Activated naive CD8-positive, alpha-beta T cell treated with anti-CD3 and anti-CD28 coated beads, Interleukin-2, amount 50 U/mL, for 24 hours (primary cell): ENCODE results near the gene NDUFAF4.

Experiments used
- ATAC-seq: fragments of 150-1000 bp; cut with Tn5 transposase; one replicate; pipeline ENCODE4 v1.10.0; 2021
- DNase-seq: peaks from one replicate; pipeline ENCODE4 v3.0.0; 2021
- H3K27ac Mint-ChIP-seq: one replicate; pipeline ENCODE4 v1.8.0; 2021; ENCODE audit warnings: mild to moderate bottlenecking, mixed read lengths
- H3K27me3 Mint-ChIP-seq: one replicate; pipeline ENCODE4 v1.8.0; 2021; ENCODE audit warnings: mixed read lengths
- H3K36me3 Mint-ChIP-seq: one replicate; pipeline ENCODE4 v1.8.0; 2021; ENCODE audit warnings: low read depth, mixed read lengths
- H3K4me1 Mint-ChIP-seq: one replicate; pipeline ENCODE4 v1.8.0; 2021; ENCODE audit warnings: mixed read lengths
- H3K4me3 Mint-ChIP-seq: one replicate; pipeline ENCODE4 v1.8.0; 2021; ENCODE audit warnings: mild to moderate bottlenecking, moderate library complexity, mixed read lengths
- H3K9me3 Mint-ChIP-seq: one replicate; pipeline ENCODE4 v1.8.0; 2021; ENCODE audit warnings: mixed read lengths

NDUFAF4 gene

GRCh38 chr6:96897396-96898240 lies at the start of gene NDUFAF4:
Gene NDUFAF4 (minus strand): TSS chr6:96897891. CDS start chr6:96897801, 90 bp downstream.
- Mint-ChIP-seq H3K4me1 (peaks cover 40% of the 10 kb centered on the region), H3K4me3 (peak within 1 kb of the TSS; percentile 86), H3K9me3 (no peaks in the 10 kb centered on the region), H3K27me3 (peaks cover 11% of the 10 kb centered on the region), H3K36me3 (peaks cover 20% of the 10 kb centered on the region), H3K27ac (peak within 1 kb of the TSS; percentile 92)
- DNase-seq (peak; percentile 96), ATAC-seq (peak; percentile 94)

GRCh38 chr6:96947055-96947454 lies 49.4 kb upstream of the NDUFAF4 start:
- H3K4me1 Mint-ChIP-seq, result no peaks in the 10 kb centered on the region
- H3K4me3 Mint-ChIP-seq, result no peak overlapping the region
- no peaks in the 10 kb centered on the region for H3K36me3 Mint-ChIP-seq
- no peaks in the 10 kb centered on the region for H3K9me3 Mint-ChIP-seq
- H3K27me3 Mint-ChIP-seq, result no peaks in the 10 kb centered on the region
- peak; percentile 63 for ATAC-seq
- no peak for DNase-seq
- H3K27ac Mint-ChIP-seq, result no peak overlapping the region

GRCh38 chr6:96943555-96944215 lies 46.0 kb upstream of the NDUFAF4 start:
- Mint-ChIP-seq H3K9me3 (no peaks in the 10 kb centered on the region), H3K27ac (no peak overlapping the region), H3K27me3 (no peaks in the 10 kb centered on the region), H3K4me1 (peaks cover 8% of the 10 kb centered on the region), H3K36me3 (no peaks in the 10 kb centered on the region), H3K4me3 (no peak overlapping the region)
- no peak for DNase-seq
- ATAC-seq, result no peak

GRCh38 chr6:96942676-96943075 lies 45.0 kb upstream of the NDUFAF4 start:
- ATAC-seq (no peak), DNase-seq (no peak)
- Mint-ChIP-seq H3K9me3 (no peaks in the 10 kb centered on the region), H3K27ac (no peak overlapping the region), H3K27me3 (no peaks in the 10 kb centered on the region), H3K36me3 (no peaks in the 10 kb centered on the region), H3K4me3 (no peak overlapping the region), H3K4me1 (peaks cover 8% of the 10 kb centered on the region)

GRCh38 chr6:96940322-96940721 lies 42.6 kb upstream of the NDUFAF4 start:
- Mint-ChIP-seq H3K36me3 (no peaks in the 10 kb centered on the region), H3K9me3 (no peaks in the 10 kb centered on the region), H3K27ac (no peak overlapping the region), H3K27me3 (no peaks in the 10 kb centered on the region), H3K4me3 (no peak overlapping the region), H3K4me1 (peaks cover 8% of the 10 kb centered on the region)
- DNase-seq (no peak), ATAC-seq (no peak)

GRCh38 chr6:96939007-96939805 lies 41.5 kb upstream of the NDUFAF4 start:
- Mint-ChIP-seq H3K36me3 (no peaks in the 10 kb centered on the region), H3K27ac (no peak overlapping the region), H3K27me3 (no peaks in the 10 kb centered on the region), H3K4me1 (peaks cover 8% of the 10 kb centered on the region), H3K4me3 (no peak overlapping the region), H3K9me3 (no peaks in the 10 kb centered on the region)
- ATAC-seq (peak; percentile 85), DNase-seq (no peak)

- no peak for ATAC-seq
- H3K9me3 Mint-ChIP-seq, result no peaks in the 10 kb centered on the region
- H3K36me3 Mint-ChIP-seq, result no peaks in the 10 kb centered on the region
- H3K4me3 Mint-ChIP-seq, result no peak overlapping the region
- H3K27me3 Mint-ChIP-seq, result no peaks in the 10 kb centered on the region
- H3K27ac Mint-ChIP-seq, result no peak overlapping the region
- no peak for DNase-seq
- H3K4me1 Mint-ChIP-seq, result peaks cover 1% of the 10 kb centered on the region
Observed at GRCh38 chr6:96934087-96934486, 36.4 kb upstream of the NDUFAF4 start.

GRCh38 chr6:96931198-96931597 lies 33.5 kb upstream of the NDUFAF4 start:
- DNase-seq, result no peak
- Mint-ChIP-seq H3K36me3 (no peaks in the 10 kb centered on the region), H3K4me1 (no peaks in the 10 kb centered on the region), H3K4me3 (no peak overlapping the region), H3K27me3 (peaks cover 2% of the 10 kb centered on the region), H3K27ac (no peak overlapping the region), H3K9me3 (no peaks in the 10 kb centered on the region)
- no peak for ATAC-seq

GRCh38 chr6:96929741-96930140 lies 32.0 kb upstream of the NDUFAF4 start:
- no peak overlapping the region for H3K4me3 Mint-ChIP-seq
- H3K27ac Mint-ChIP-seq, result no peak overlapping the region
- DNase-seq (no peak), ATAC-seq (no peak)
- H3K9me3 Mint-ChIP-seq, result no peaks in the 10 kb centered on the region
- H3K27me3 Mint-ChIP-seq, result peaks cover 2% of the 10 kb centered on the region
- H3K4me1 Mint-ChIP-seq, result peaks cover 12% of the 10 kb centered on the region
- H3K36me3 Mint-ChIP-seq, result no peaks in the 10 kb centered on the region

GRCh38 chr6:96927660-96928059 lies 30.0 kb upstream of the NDUFAF4 start:
- H3K27ac Mint-ChIP-seq, result no peak overlapping the region
- peaks cover 25% of the 10 kb centered on the region for H3K4me1 Mint-ChIP-seq
- no peak for DNase-seq
- H3K9me3 Mint-ChIP-seq, result no peaks in the 10 kb centered on the region
- H3K4me3 Mint-ChIP-seq, result no peak overlapping the region
- ATAC-seq, result no peak
- no peaks in the 10 kb centered on the region for H3K36me3 Mint-ChIP-seq
- peaks cover 2% of the 10 kb centered on the region for H3K27me3 Mint-ChIP-seq

- no peak for ATAC-seq
- Mint-ChIP-seq H3K4me1 (peaks cover 36% of the 10 kb centered on the region), H3K9me3 (no peaks in the 10 kb centered on the region), H3K27ac (no peak overlapping the region), H3K27me3 (peaks cover 2% of the 10 kb centered on the region), H3K36me3 (no peaks in the 10 kb centered on the region), H3K4me3 (no peak overlapping the region)
- DNase-seq, result no peak
Observed at GRCh38 chr6:96926425-96926824, 28.7 kb upstream of the NDUFAF4 start.

GRCh38 chr6:96925290-96925687 lies 27.6 kb upstream of the NDUFAF4 start:
- no peaks in the 10 kb centered on the region for H3K9me3 Mint-ChIP-seq
- H3K4me3 Mint-ChIP-seq, result peak overlapping the region; percentile 91
- H3K36me3 Mint-ChIP-seq, result no peaks in the 10 kb centered on the region
- H3K27ac Mint-ChIP-seq, result no peak overlapping the region
- DNase-seq (no peak), ATAC-seq (no peak)
- H3K4me1 Mint-ChIP-seq, result peaks cover 40% of the 10 kb centered on the region
- peaks cover 3% of the 10 kb centered on the region for H3K27me3 Mint-ChIP-seq

- peak overlapping the region; percentile 83 for H3K27ac Mint-ChIP-seq
- peaks cover 3% of the 10 kb centered on the region for H3K27me3 Mint-ChIP-seq
- DNase-seq, result no peak
- H3K9me3 Mint-ChIP-seq, result no peaks in the 10 kb centered on the region
- H3K4me1 Mint-ChIP-seq, result peaks cover 40% of the 10 kb centered on the region
- peak overlapping the region; percentile 91 for H3K4me3 Mint-ChIP-seq
- H3K36me3 Mint-ChIP-seq, result no peaks in the 10 kb centered on the region
- ATAC-seq, result peak; percentile 69
Observed at GRCh38 chr6:96923871-96924493, 26.3 kb upstream of the NDUFAF4 start.

GRCh38 chr6:96923400-96923799 lies 25.7 kb upstream of the NDUFAF4 start:
- H3K27ac Mint-ChIP-seq, result peak overlapping the region; percentile 83
- no peaks in the 10 kb centered on the region for H3K36me3 Mint-ChIP-seq
- H3K4me1 Mint-ChIP-seq, result peaks cover 40% of the 10 kb centered on the region
- H3K27me3 Mint-ChIP-seq, result peaks cover 3% of the 10 kb centered on the region
- no peak for ATAC-seq
- peak overlapping the region; percentile 91 for H3K4me3 Mint-ChIP-seq
- no peak for DNase-seq
- no peaks in the 10 kb centered on the region for H3K9me3 Mint-ChIP-seq
